Mucosa of gallbladder (tissue), 1 donor: Measurements from ENCODE around the gene RFPL4A. TPM values are rescaled to one million over a fixed set of nuclear protein-coding genes. Genes with fewer than 3 reads are reported as not detected.
"Not testable (repeated sequence)": the region's sequence is repeated elsewhere in the genome, so short reads cannot be mapped to it uniquely, and the experiment has no call there.

ENCODE experiments used
- DNase-seq: peaks from one replicate; pipeline ENCODE4 v3.0.0-alpha.2; 2020; ENCODE audit warnings: low spot score
- total RNA-seq: library from RNA; stranded (reverse); gene quantifications from one replicate; pipeline ENCODE4 v1.2.1, GENCODE V29; 2021
- donor health status: DM: no; HTN: no; CAD: no.

Gene RFPL4A
- total RNA-seq, result 1.1 TPM

DNA sequence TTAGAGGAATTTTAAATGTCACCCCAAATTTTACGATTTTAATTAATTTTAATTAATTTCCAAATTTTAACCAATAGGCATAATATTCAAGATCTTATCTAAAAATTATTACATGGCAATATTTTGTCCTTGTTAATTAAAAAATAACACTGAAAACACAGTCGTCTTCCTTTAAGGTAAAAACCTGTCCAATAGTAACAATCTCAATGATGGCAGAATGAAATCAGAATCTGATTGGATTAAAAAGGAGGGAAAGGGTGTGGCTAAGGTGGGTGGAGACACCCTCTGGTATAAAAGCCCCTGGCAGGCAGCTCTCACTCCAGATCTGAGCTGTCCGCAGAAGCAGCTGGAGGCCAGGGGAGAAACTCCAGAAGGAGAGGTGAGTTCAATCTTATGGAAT is at the start of gene RFPL4A:
RFPL4A (plus strand) TSS at position 301 of the 400 bp plus-strand sequence. CDS start 2,704 bp downstream, outside the sequence.
- not testable (repeated sequence) for DNase-seq

DNA sequence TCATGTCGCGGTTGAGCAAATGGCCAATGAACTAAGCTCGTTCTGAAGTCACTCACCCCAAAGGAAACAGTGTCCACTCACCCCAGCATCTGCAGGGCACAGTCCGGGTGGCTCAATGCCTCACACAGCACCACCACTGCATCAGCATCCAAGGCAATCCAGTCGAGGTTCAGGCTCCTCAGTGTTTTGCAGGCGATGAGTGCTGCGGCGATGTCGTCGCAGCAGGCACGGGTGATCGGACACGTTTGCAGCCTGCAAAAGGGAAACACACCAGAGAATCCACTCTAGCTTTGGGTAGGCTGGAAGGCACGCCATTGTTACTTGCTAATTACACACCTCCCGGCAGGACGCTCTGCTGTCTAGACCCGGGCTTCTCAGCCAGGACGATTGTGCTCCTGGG is 47.2 kb upstream of the RFPL4A start:
- no peak for DNase-seq

- DNase-seq, result no peak
These were observed 45.9 kb upstream of the RFPL4A start for GRCh38 chr19:55712804-55713631.

DNA sequence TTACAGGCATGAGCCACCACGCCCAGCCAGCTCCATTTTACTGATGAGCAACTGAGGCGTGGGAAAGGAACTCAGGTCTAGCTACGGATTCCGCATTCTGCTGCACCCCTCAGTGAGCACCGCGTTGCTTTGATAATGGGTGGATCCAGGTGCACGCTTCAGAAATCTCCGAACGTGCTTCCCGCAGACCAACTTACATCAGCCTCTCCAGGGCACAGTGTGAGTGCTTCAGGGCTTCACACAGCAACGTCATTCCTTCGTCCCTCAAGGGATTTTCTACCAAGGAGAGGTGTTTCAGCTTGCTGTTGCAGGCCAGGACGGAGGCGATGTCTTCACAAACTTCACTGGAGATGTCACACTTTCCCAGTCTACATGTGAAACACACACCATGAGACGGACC is 42.4 kb upstream of the RFPL4A start:
- no peak for DNase-seq

DNA sequence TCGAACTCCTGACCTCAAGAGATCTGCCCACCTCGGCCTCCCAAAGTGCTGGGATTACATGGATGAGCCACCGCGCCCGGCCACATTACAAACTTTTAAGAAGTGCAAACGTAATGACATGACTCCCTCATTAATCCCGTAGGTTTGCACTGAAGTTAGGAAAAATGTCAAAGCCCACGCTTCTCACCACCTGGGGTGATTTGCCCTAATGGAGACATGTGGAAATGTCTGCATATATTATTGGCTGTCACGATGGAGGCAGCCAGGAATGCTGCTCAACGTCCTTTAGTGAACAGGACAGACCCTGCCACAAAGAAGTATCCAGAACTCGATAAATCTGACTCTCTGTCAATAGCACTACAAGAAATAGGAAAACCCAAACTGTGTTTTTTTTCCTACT is 41.6 kb upstream of the RFPL4A start:
- no peak for DNase-seq

- not testable (repeated sequence) for DNase-seq
These were observed 40.8 kb upstream of the RFPL4A start for GRCh38 chr19:55717879-55718711.

- no peak for DNase-seq
These were observed 38.6 kb upstream of the RFPL4A start for GRCh38 chr19:55720214-55720746.

- no peak for DNase-seq
These were observed 38.1 kb upstream of the RFPL4A start for GRCh38 chr19:55720801-55721200.

GRCh38 chr19:55723491-55723890 is 35.4 kb upstream of the RFPL4A start:
- DNase-seq, result no peak

- DNase-seq, result not testable (repeated sequence)
These were observed 28.5 kb upstream of the RFPL4A start for GRCh38 chr19:55730378-55730777.

DNA sequence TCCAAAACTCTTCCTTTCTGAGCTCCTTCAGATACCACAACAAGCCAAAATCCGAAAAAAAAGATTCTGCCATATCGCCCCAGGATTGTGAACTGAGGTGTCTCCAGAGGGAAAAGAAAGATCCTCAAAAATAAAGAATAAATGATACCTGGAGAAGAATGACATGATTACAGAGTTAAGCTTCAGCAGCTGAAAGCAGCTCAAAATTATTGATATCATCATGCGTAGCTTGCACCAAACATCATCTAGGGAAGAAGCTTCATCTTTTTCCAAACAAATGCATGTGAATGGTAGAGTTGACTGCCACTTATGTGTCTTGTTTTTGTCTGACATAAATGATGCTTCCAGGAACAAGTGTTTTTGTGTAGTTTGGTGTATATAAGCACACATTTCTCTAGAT is 20.6 kb upstream of the RFPL4A start, which contains the start of gene NLRP9:
NLRP9 (minus strand) TSS at position 101 of the 400 bp plus-strand sequence; CDS start at position 73, 28 bp downstream.
- no peak for DNase-seq

- no peak for DNase-seq
These were observed 8.2 kb upstream of the RFPL4A start for GRCh38 chr19:55750715-55751114.

DNA sequence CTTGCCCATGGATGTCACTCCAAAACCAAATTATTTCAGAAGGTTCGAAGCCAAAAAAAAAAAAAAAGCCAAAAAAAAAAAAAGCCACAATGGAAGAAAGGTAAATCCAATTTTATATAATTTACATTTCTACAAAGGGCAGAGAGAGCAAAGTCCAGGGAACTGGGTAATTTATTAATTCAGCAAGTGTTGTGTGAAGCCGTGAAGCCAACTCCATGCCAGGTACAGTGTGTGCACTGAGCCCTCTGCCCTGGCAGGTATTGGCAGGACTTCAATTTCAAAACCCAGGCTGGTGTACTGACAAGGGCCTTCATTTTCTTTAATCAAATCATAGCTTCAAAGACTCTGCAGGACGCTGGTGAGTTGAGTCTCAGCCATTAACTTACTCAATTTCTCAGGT is 5.5 kb upstream of the RFPL4A start:
- peak; percentile 75 for DNase-seq

- not testable (repeated sequence) for DNase-seq
These were observed 2.1 kb upstream of the RFPL4A start for GRCh38 chr19:55756808-55757207.

DNA sequence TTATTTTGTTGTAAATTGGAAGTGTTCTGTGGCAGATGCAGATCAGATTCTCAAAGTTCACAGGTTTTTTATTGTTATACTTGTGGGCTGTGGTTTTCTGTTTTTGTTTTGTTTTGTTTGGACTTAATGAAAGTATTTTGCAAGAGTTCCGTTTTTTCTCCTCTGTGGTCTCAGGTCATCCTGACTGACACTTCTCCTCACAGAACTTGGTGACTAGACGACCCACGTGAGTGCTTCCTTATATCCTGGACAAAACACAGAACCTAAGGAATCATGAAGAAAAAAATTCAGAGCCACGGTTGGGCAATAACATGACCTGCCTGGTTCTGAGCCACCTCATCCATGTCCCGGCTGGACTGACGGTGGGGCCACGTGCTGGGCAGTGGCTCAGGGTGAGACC is 7.6 kb downstream of the RFPL4A start:
- no peak for DNase-seq

DNA sequence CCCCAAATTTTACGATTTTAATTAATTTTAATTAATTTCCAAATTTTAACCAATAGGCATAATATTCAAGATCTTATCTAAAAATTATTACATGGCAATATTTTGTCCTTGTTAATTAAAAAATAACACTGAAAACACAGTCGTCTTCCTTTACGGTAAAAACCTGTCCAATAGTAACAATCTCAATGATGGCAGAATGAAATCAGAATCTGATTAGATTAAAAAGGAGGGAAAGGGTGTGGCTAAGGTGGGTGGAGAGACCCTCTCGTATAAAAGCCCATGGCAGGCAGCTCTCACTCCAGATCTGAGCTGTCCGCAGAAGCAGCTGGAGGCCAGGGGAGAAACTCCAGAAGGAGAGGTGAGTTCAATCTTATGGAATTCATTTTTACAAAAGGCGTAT is 9.9 kb downstream of the RFPL4A start, which contains the start of gene RFPL4AL1:
RFPL4AL1 (plus strand) TSS at position 301 of the 400 bp plus-strand sequence. CDS start 2,687 bp downstream, outside the sequence.
- not testable (repeated sequence) for DNase-seq

GRCh38 chr19:55769632-55770031 is 10.7 kb downstream of the RFPL4A start:
- DNase-seq, result not testable (repeated sequence)

GRCh38 chr19:55777528-55777927 is 18.6 kb downstream of the RFPL4A start:
- no peak for DNase-seq

- DNase-seq, result no peak
These were observed 19.4 kb downstream of the RFPL4A start for GRCh38 chr19:55778331-55778730.

DNA sequence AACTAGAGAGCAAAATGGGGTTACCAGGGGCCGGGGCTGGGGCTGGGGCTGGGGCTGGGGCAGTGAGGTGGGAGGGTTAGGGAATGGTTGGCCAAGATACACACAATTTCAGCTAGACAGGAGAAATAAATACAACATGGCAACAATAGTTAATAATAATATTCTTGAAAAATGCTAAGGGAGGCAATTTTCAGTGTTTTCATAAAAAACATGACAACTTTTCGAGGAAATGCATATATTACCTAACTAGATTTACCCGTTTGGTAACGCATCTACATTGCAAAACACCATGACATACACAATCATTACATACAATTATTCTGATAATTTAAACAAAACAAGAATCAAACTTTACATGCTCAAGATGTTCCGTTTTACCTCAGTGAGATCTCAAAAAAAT is 22.2 kb downstream of the RFPL4A start:
- no peak for DNase-seq

DNA sequence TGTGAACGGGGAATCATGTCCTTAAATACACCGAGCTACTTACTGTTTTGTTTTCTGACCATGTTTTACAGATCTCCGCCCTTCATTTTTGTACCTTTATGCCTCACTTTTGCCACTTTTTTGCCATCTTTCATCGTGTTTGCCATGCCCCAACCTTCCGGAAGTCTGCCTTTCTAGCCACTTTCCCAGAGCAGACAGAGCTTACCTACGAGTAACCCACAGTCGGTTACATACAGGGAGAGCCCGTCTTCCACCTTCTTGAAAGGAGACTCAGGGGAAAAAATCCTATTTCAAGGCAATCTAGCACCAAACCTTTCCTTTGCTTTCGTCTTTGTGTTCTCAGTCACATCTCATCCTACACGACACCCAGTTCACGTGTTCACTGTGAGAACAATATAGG is 36.1 kb downstream of the RFPL4A start:
- no peak for DNase-seq

DNA sequence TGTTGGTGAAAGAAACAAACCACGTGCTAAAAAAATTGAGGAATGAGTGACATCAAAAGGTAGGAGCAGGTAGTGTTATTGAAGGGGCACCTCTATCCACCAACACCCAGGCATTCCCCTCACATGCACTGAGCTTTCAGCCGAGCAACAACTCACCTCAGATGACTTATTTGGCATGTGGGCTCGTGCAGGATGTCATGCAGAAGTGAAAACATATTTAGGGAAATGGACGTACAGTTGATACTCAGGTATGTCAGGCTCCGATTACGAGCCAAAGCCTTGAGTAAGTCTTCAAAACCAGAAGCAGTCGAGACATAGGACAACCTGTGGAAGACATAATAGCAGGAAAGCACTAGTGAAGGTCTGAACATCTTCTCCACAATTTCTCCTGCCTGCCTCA is 42.5 kb downstream of the RFPL4A start:
- DNase-seq, result no peak
